SK-N-SH (cell line): ENCODE data around the gene GNAL. TPM values are rescaled to one million over a fixed set of nuclear protein-coding genes. Genes with fewer than 3 reads are reported as not detected.

Experiments
- CTCF ChIA-PET: fragments of 300-600, 350-600 bp; formaldehyde crosslinking; extraction: SDS; loops from one replicate; lab custom pipeline; 2021; lab: Yijun Ruan, JAX
- POLR2A ChIA-PET: fragments of 350-600 bp; sonication (Branson Sonifier 250); formaldehyde crosslinking; extraction: SDS; loops from one replicate; lab custom pipeline; 2020; ENCODE audit warnings: antibody characterized with exemption, inconsistent platforms; lab: Yijun Ruan, JAX
- DNase-seq: peaks from one replicate; pipeline ENCODE4 v3.0.0; 2012
- H2AFZ ChIP-seq: fragments of 200-600 bp; sonication (generic); 2 replicates; pipeline ENCODE4 v1.8.1; 2016; ENCODE audit warnings: antibody characterized with exemption, mild to moderate bottlenecking, low read depth
- H3F3A ChIP-seq: fragments of 200-600 bp; sonication (generic); replicated peaks from 2 replicates; pipeline ENCODE3; 2016; ENCODE audit warnings: antibody characterized with exemption, mild to moderate bottlenecking; ENCODE audit not compliant: insufficient read depth
- H3K27ac ChIP-seq, 2 experiments: fragments of 200-500 bp in 1 of 2; fragments of 200-600 bp in 1 of 2; sonication (Bioruptor generic) in 1 of 2; sonication (generic), shearing (Covaris generic) in 1 of 2; 2 replicates each; pipeline versions ENCODE4 v1.5.1 to v1.6.1; 2014 to 2016; ENCODE audit warnings: low read depth in 2 of 2, inconsistent platforms in 1 of 2, low read length in 1 of 2, mild to moderate bottlenecking in 1 of 2, mixed read lengths in 1 of 2
- H3K27me3 ChIP-seq: fragments of 200-600 bp; sonication (generic), shearing (Covaris generic); 2 replicates; pipeline ENCODE4 v1.6.1; 2016; ENCODE audit warnings: mixed run types; ENCODE audit not compliant: insufficient read depth
- H3K36me3 ChIP-seq, 2 experiments: fragments of 200-500 bp in 1 of 2; fragments of 200-600 bp in 1 of 2; sonication (Bioruptor generic) in 1 of 2; sonication (generic) in 1 of 2; replicated peaks in 1 of 2; 2 replicates each; pipeline versions ENCODE3 to v1.5.1; 2014 to 2016; ENCODE audit warnings: low read length in 1 of 2, mild to moderate bottlenecking in 1 of 2; ENCODE audit not compliant: insufficient read depth in 2 of 2, control insufficient read depth in 1 of 2
- H3K4me1 ChIP-seq, 2 experiments: fragments of 200-500 bp in 1 of 2; fragments of 200-600 bp in 1 of 2; sonication (Bioruptor generic) in 1 of 2; sonication (generic), shearing (Covaris generic) in 1 of 2; 2 replicates each; pipeline versions ENCODE4 v1.5.1 to v1.6.1; 2014 to 2016; ENCODE audit warnings: low read depth in 1 of 2, low read length in 1 of 2, mixed run types in 1 of 2; ENCODE audit not compliant: insufficient read depth in 2 of 2, control insufficient read depth in 1 of 2
- H3K4me2 ChIP-seq: fragments of 200-600 bp; sonication (generic), shearing (Covaris generic); 2 replicates; pipeline ENCODE4 v1.6.1; 2017; ENCODE audit warnings: mixed run types
- H3K4me3 ChIP-seq, 2 experiments: fragments of 200-500 bp in 1 of 2; fragments of 200-600 bp in 1 of 2; sonication (Bioruptor generic) in 1 of 2; sonication (generic), shearing (Covaris generic) in 1 of 2; 2 replicates each; pipeline versions ENCODE4 v1.5.1 to v1.8.1; 2014 to 2016; ENCODE audit warnings: low read depth in 2 of 2, inconsistent platforms in 1 of 2, low read length in 1 of 2, mild to moderate bottlenecking in 1 of 2, mixed read lengths in 1 of 2, moderate library complexity in 1 of 2
- H3K79me2 ChIP-seq: fragments of 200-600 bp; sonication (generic); 2 replicates; pipeline ENCODE4 v1.8.1; 2017; ENCODE audit warnings: mild to moderate bottlenecking; ENCODE audit not compliant: insufficient read depth
- H3K9ac ChIP-seq: fragments of 200-600 bp; sonication (generic); 2 replicates; pipeline ENCODE4 v1.6.1; 2017; ENCODE audit warnings: mixed run types
- H3K9me2 ChIP-seq: fragments of 200-600 bp; sonication (generic); 2 replicates; pipeline ENCODE4 v1.6.1; 2017; ENCODE audit warnings: mixed run types
- H3K9me3 ChIP-seq: fragments of 200-600 bp; sonication (generic); 2 replicates; pipeline ENCODE4 v1.6.1; 2017; ENCODE audit warnings: mixed run types, mild to moderate bottlenecking, moderate library complexity
- H4K20me1 ChIP-seq: fragments of 200-600 bp; sonication (generic); 2 replicates; pipeline ENCODE4 v1.6.1; 2017; ENCODE audit warnings: mild to moderate bottlenecking, mixed run types; ENCODE audit not compliant: insufficient read depth
- CHD2 ChIP-seq: fragments of 150-350 bp; IDR thresholded peaks from 2 replicates; pipeline ENCODE4 v1.6.1; 2018; ENCODE audit warnings: low read length; ENCODE audit not compliant: partially characterized antibody
- ELF1 ChIP-seq: IDR thresholded peaks from 2 replicates; pipeline ENCODE4 v1.4.0; 2012
- EP300 ChIP-seq, 2 experiments: IDR thresholded peaks; 2 replicates each; pipeline versions ENCODE4 v1.4.0 to v1.6.1; 2012; ENCODE audit warnings: borderline replicate concordance in 1 of 2, low read depth in 1 of 2, low read length in 1 of 2
- FOXJ3 ChIP-seq: sonication (generic); formaldehyde crosslinking; IDR thresholded peaks from 2 replicates; pipeline ENCODE4 v1.5.1; 2020; ENCODE audit warnings: mild to moderate bottlenecking, missing genetic modification reagents
- FOXM1 ChIP-seq: IDR thresholded peaks from 2 replicates; pipeline ENCODE4 v1.4.0; 2012; ENCODE audit warnings: low read depth, mild to moderate bottlenecking
- GABPA ChIP-seq: IDR thresholded peaks from 2 replicates; pipeline ENCODE4 v1.4.0; 2012; ENCODE audit warnings: low read depth, mild to moderate bottlenecking
- MAX ChIP-seq: IDR thresholded peaks from 2 replicates; pipeline ENCODE4 v1.4.0; 2012; ENCODE audit warnings: low read depth
- MEF2A ChIP-seq: IDR thresholded peaks from 2 replicates; pipeline ENCODE4 v1.4.0; 2012; ENCODE audit warnings: low read depth, borderline replicate concordance
- MXI1 ChIP-seq: IDR thresholded peaks from 2 replicates; pipeline ENCODE4 v1.6.1; 2012; ENCODE audit warnings: mild to moderate bottlenecking, low read depth, low read length, improper control_type of control experiment
- NFIC ChIP-seq: IDR thresholded peaks from 2 replicates; pipeline ENCODE4 v1.4.0; 2012; ENCODE audit warnings: borderline replicate concordance
- NRF1 ChIP-seq: IDR thresholded peaks from 2 replicates; pipeline ENCODE4 v1.6.1; 2012; ENCODE audit warnings: low read depth, mild to moderate bottlenecking, low read length
- PBX3 ChIP-seq: IDR thresholded peaks from 2 replicates; pipeline ENCODE4; 2012
- POLR2AphosphoS5 ChIP-seq: IDR thresholded peaks from 2 replicates; pipeline ENCODE4 v1.6.1; 2012; ENCODE audit warnings: low read depth, low read length
- RAD21 ChIP-seq: IDR thresholded peaks from 2 replicates; pipeline ENCODE4 v1.6.1; 2012; ENCODE audit warnings: mild to moderate bottlenecking, low read length
- RCOR1 ChIP-seq: fragments of 150-350 bp; IDR thresholded peaks from 2 replicates; pipeline ENCODE4 v1.6.1; 2017; ENCODE audit warnings: antibody characterized with exemption, low read length
- REST ChIP-seq: IDR thresholded peaks from 2 replicates; pipeline ENCODE4 v1.6.1; 2012; ENCODE audit warnings: mild to moderate bottlenecking, low read depth, low read length, moderate library complexity
- RFX5 ChIP-seq: IDR thresholded peaks from 2 replicates; pipeline ENCODE4 v1.6.1; 2012; ENCODE audit warnings: mild to moderate bottlenecking, improper control_type of control experiment, low read length
- SIN3A ChIP-seq: IDR thresholded peaks from 2 replicates; pipeline ENCODE4 v1.6.1; 2012; ENCODE audit warnings: low read depth, mild to moderate bottlenecking, low read length, moderate library complexity, borderline replicate concordance
- SMC3 ChIP-seq: IDR thresholded peaks from 2 replicates; pipeline ENCODE4 v1.6.1; 2012; ENCODE audit warnings: low read depth, low read length, improper control_type of control experiment
- TCF12 ChIP-seq: IDR thresholded peaks from 2 replicates; pipeline ENCODE4 v1.4.0; 2012
- TEAD4 ChIP-seq: IDR thresholded peaks from 2 replicates; pipeline ENCODE4 v1.4.0; 2012; ENCODE audit warnings: mild to moderate bottlenecking, borderline replicate concordance; ENCODE audit not compliant: insufficient read depth
- USF2 ChIP-seq: fragments of 150-350 bp; IDR thresholded peaks from 2 replicates; pipeline ENCODE4 v1.6.1; 2017; ENCODE audit warnings: antibody characterized with exemption, low read length, low read depth, borderline replicate concordance
- YY1 ChIP-seq: IDR thresholded peaks from 2 replicates; pipeline ENCODE4 v1.4.0; 2012; ENCODE audit warnings: low read depth, mild to moderate bottlenecking
- WGBS: methylation state at CpG from one replicate; pipeline ENCODE4 v1.1.6; 2017; ENCODE audit warnings: low lambda C conversion rate; 5-methylcytosine and 5-hydroxymethylcytosine counted together
- polyA plus RNA-seq, 3 experiments: library from polyadenylated mRNA; depleted of rRNA; stranded (reverse); fragments of >200 nt; gene quantifications; 2 replicates each; pipeline ENCODE4 v1.2.3, GENCODE V29; 2012

GNAL gene
- polyA plus RNA-seq, 1 of the 3 experiments (the other 2 are of a cell fraction): 0.13 TPM

GRCh38 chr18:11807233-11807632 is 118.2 kb downstream of the GNAL start (continued):
- TF ChIP-seq MXI1 (no peak), CHD2 (no peak), RFX5 (no peak), TEAD4 (no peak), FOXM1 (no peak)

GRCh38 chr18:11808001-11808855 is 119.2 kb downstream of the GNAL start:
- Histone ChIP-seq H3K4me1 (no peaks in the 10 kb centered on the region), H3K27me3 (peaks cover 40% of the 10 kb centered on the region), H3F3A (no peaks in the 10 kb centered on the region), H3K79me2 (no peaks in the 10 kb centered on the region), H3K4me2 (no peak overlapping the region), H3K9me3 (no peaks in the 10 kb centered on the region), H3K9me2 (no peaks in the 10 kb centered on the region), H3K27ac (no peak overlapping the region), H2AFZ (no peak overlapping the region), H4K20me1 (no peaks in the 10 kb centered on the region), H3K9ac (no peak overlapping the region), H3K36me3 (no peaks in the 10 kb centered on the region), H3K4me3 (no peak overlapping the region)
- ChIA-PET POLR2A (no interaction called here), CTCF (no interaction called here)
- TF ChIP-seq MAX (no peak), REST (no peak), ELF1 (no peak), FOXJ3 (CRISPR knock-in tag) (no peak), SMC3 (no peak)
- DNase-seq: no peak
- 7% methylated on average over 11 of the region's 11 CpGs for WGBS

GRCh38 chr18:11809895-11810294 is 120.8 kb downstream of the GNAL start:
- CTCF ChIA-PET: no interaction called here
- POLR2A ChIA-PET: no interaction called here

More at GRCh38 chr18:11809895-11810294, 120.8 kb downstream of the GNAL start:
- H3K27ac ChIP-seq: no peak overlapping the region
- no peaks in the 10 kb centered on the region for H3K9me2 ChIP-seq
- no peak for DNase-seq
- no peaks in the 10 kb centered on the region for H4K20me1 ChIP-seq
- H3K4me3 ChIP-seq: no peak overlapping the region
- H3K4me2 ChIP-seq: no peak overlapping the region
- TF ChIP-seq PBX3: no peak
- TF ChIP-seq RAD21: no peak
- TF ChIP-seq YY1: no peak
- TF ChIP-seq POLR2AphosphoS5: no peak
- TF ChIP-seq TCF12: no peak
- TF ChIP-seq GABPA: no peak
- TF ChIP-seq MXI1: no peak
- no peak for TF ChIP-seq NFIC
- no peak for TF ChIP-seq USF2
- no peak for TF ChIP-seq MEF2A
- no peak for TF ChIP-seq RCOR1
- TF ChIP-seq ELF1: no peak
- TF ChIP-seq SIN3A: no peak
- TF ChIP-seq EP300 (IDR thresholded peaks at IDR 0.05; ENCODE audit: borderline replicate concordance in 1 of 2, low read depth in 1 of 2, low read length in 1 of 2): no peak
- TF ChIP-seq NRF1: no peak
- no peak for TF ChIP-seq TEAD4
- peaks cover 45% of the 10 kb centered on the region for H3K27me3 ChIP-seq
- H3K79me2 ChIP-seq: no peaks in the 10 kb centered on the region
- no peaks in the 10 kb centered on the region for H3K4me1 ChIP-seq
- H3K9ac ChIP-seq: no peak overlapping the region
- H3K9me3 ChIP-seq: no peaks in the 10 kb centered on the region
- 16% methylated on average over 6 of the region's 6 CpGs for WGBS
- H2AFZ ChIP-seq: no peak overlapping the region
- H3K36me3 ChIP-seq: no peaks in the 10 kb centered on the region
- no peaks in the 10 kb centered on the region for H3F3A ChIP-seq
